Activated T-cell treated with anti-CD3 and anti-CD28 coated beads for 48 hours (primary cell): ENCODE data around the gene ZBED6.
A peak's percentile ranks its signal among the peaks of the same experiment; 100 is the strongest.
"Not testable (repeated sequence)": the region's sequence is repeated elsewhere in the genome, so short reads cannot be mapped to it uniquely, and the experiment has no call there.

Source experiments
- DNase-seq: peaks from one replicate; pipeline ENCODE4 v3.0.0-alpha.2; 2020; ENCODE audit warnings: low read depth

The ZBED6 gene

GRCh38 chr1:203795441-203796235 is at the start of gene ZBED6, which contains the start of gene ZC3H11A:
ZBED6 (plus strand) TSS chr1:203795623; CDS start chr1:203797523, 1,900 bp downstream.
ZC3H11A (plus strand) TSS chr1:203795623; CDS start chr1:203817071, 21,448 bp downstream.
- peak; percentile 96 for DNase-seq

- DNase-seq = no peak
Observed at GRCh38 chr1:203746281-203746680, 49.1 kb upstream of the ZBED6 start.

GRCh38 chr1:203751051-203751450 is 44.4 kb upstream of the ZBED6 start:
- no peak for DNase-seq

- not testable (repeated sequence) for DNase-seq
Observed at GRCh38 chr1:203751618-203752361, 43.6 kb upstream of the ZBED6 start.

GRCh38 chr1:203754455-203754864 is 41.0 kb upstream of the ZBED6 start:
- DNase-seq = no peak

GRCh38 chr1:203756036-203756435 is 39.4 kb upstream of the ZBED6 start:
- no peak for DNase-seq

GRCh38 chr1:203758749-203759148 is 36.7 kb upstream of the ZBED6 start:
- not testable (repeated sequence) for DNase-seq

GRCh38 chr1:203760506-203760905 is 34.9 kb upstream of the ZBED6 start:
- no peak for DNase-seq

GRCh38 chr1:203761958-203762357 is 33.5 kb upstream of the ZBED6 start:
- DNase-seq = not testable (repeated sequence)

GRCh38 chr1:203763505-203763904 is 31.9 kb upstream of the ZBED6 start:
- no peak for DNase-seq

- DNase-seq = no peak
Observed at GRCh38 chr1:203764105-203765028, 31.1 kb upstream of the ZBED6 start.

GRCh38 chr1:203765029-203765837 is 30.2 kb upstream of the ZBED6 start, which contains the start of gene LAX1:
LAX1 (plus strand) TSS chr1:203765183; CDS start chr1:203765566, 383 bp downstream.
- DNase-seq = peak; percentile 60

- DNase-seq = no peak
Observed at GRCh38 chr1:203768256-203768655, 27.2 kb upstream of the ZBED6 start.

GRCh38 chr1:203769505-203770343 is 25.7 kb upstream of the ZBED6 start:
- no peak for DNase-seq

- DNase-seq = no peak
Observed at GRCh38 chr1:203771901-203772301, 23.5 kb upstream of the ZBED6 start.

- no peak for DNase-seq
Observed at GRCh38 chr1:203772836-203773235, 22.6 kb upstream of the ZBED6 start.

GRCh38 chr1:203776636-203777035 is 18.8 kb upstream of the ZBED6 start:
- DNase-seq = no peak

- no peak for DNase-seq
Observed at GRCh38 chr1:203777596-203777995, 17.8 kb upstream of the ZBED6 start.

GRCh38 chr1:203778146-203778545 is 17.3 kb upstream of the ZBED6 start:
- no peak for DNase-seq

- no peak for DNase-seq
Observed at GRCh38 chr1:203778789-203779188, 16.6 kb upstream of the ZBED6 start.
